Smooth muscle cell of the brain vasculature (primary cell): ENCODE data around the gene VAC14.
"Not testable (repeated sequence)": the region's sequence is repeated elsewhere in the genome, so short reads cannot be mapped to it uniquely, and the experiment has no call there.

ENCODE experiments used
- DNase-seq: peaks from one replicate; pipeline ENCODE4 v3.0.0-alpha.2; 2012; ENCODE audit warnings: low read depth, low spot score

Gene VAC14

DNA sequence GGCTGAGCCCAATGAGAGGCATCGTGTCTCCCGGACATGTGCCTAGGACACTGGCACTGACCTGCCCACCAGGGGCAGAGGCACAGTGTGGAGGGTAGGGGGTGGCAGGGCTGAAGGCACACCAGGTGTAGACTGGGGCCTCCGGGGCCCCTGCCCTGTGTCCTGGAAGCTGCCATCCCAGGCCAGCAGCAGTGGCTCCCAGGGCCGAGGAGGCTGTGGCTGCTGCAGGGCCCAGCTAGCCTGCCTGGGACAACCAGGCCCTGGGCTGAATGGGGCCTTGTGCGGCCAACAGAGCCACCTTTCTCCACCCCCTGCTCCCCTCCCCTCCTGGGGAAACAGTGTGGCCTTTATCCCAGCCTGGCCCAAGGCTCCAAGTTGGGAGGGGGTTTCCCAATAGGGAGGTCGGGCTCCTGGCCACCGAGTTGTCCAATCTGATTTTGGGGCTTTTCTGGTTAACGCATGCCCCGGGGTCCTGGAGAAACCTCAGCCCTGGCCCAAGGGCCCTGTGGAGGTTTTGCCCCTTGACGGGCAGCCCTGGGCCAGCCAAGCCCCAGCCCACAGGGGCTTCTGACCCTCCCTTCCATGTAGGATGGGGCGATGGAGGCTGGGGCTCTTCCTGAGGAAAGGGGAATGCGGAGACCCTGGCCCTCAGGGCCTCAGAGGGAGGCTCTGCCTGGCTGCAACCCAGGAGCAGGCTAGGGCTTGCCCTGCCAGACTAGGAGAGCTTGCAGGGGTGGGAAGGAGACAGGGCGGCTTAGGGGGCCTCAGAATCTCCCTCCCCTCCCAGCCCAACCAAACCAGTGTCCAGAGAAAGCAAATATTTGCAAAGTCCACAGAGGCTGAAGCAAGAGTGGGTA lies 119.3 kb downstream of the VAC14 start:
- no peak for DNase-seq

- no peak for DNase-seq
Observed at GRCh38 chr16:70680495-70681381, 120.2 kb downstream of the VAC14 start.

GRCh38 chr16:70679671-70680494 lies 121.1 kb downstream of the VAC14 start:
- DNase-seq: no peak

DNA sequence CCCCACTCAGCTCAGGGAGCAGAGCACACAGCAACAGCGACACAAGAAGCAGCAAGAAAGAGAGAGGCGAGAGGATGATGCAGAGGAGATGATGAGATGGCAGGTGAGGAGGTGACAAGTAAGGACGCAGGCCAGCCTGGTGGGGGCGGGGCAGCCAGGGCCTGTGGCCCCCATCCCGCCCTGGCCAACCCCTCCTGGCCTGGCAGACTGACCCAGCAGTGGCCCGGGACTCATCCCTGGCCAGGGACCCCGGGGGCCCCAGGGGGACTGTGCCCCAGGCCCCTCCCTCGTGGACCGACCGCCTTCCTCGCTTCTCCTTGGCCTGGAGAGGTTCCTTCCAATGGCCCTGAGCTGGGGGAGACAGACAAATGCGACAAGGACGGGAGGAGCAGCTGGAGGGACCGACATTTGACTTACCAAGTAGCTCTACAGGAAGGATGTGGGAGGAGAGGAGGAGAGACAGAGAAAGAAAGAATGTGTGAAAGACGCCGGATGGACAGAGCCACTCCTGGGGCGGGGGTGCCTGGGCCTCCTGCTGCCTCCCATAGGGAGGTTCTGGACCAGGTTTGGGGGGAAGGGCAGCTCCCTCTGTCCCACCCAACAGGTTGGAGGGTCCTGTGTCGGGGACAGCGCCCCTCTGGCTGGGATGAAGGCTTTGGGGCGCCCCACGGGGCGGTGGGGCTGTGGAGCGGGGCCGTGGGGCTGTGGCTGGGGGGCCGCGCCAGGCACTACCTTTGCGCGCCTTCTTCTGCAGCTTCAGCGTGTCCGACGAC lies 121.9 kb downstream of the VAC14 start:
- DNase-seq: no peak

DNA sequence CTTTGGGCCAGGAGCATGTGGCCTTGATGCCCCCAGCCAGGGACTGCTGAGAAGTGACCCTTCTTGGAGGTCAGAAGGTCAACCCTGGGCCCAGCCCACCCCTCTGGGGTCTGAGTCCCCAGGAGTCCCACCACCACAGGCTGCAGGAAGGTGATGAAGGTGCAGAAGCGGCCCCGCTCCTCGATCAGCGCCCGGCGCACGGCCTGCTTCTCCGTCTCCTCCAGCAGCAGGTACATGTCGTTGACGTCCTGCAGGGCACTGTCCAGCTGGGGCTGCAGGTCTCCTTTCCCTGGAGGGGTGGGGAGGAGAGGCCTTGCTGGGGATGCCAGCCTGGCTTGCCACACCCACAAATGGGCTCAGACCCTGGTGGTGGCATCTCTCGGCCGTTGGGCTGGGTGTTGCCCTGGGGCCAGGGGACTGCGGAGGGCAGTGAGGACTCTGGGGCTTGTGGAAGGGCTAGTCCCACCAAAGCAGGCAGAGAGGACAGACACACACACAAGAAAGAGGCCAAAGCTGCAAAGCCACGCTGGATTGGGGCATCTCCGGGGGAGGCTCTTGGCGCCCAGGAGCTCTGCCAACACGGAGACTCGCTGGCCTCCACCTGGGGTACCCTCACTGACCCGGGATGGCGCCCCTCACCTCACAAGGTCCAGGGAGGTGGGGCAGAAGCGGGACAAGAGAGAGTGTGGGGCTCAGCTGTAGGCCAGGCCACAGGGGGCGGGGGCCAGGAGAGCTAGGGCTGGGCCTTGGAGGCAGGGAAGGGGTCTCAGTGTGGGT lies 122.6 kb downstream of the VAC14 start:
- no peak for DNase-seq

- DNase-seq: no peak
Observed at GRCh38 chr16:70677499-70678120, 123.3 kb downstream of the VAC14 start.

DNA sequence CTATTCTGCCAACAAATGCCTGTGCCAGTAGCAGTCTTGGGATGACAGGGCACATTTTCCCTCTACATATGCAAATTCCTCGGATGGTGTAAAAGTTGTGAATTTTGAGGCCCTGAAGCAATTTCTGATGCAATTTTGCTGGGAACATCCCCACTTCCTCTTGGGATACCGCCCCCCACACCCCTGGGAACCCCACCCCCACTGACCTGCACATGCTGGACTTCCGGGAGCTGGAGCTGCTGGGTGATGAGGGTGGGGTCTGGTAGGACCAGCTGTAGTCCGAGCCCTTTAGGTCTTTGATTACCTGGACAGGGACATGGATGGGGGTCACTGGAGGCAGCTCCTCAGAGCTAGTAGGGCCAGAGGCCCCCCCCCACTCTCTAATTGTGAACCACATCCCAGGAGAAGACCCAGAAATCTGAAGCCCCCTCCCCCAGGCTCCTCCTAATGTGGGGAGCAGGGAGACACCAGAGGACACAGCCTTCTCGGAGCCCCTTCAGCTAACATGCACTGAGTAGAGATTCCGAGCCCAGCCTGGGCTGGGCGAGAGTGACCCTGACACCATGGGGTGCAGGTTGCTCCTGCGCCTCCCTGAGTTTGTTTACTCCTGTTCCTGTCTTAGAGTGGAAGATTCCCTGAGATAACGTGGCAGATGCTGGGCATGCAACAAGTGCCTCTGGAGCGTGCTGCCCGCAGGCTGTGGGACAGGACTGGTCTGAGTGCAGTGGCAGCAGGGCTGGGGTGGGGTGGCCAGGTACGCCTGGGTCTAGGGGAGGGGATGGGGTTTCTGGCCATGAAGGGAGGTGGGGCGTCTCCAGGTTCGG lies 124.1 kb downstream of the VAC14 start:
- DNase-seq: no peak

GRCh38 chr16:70675851-70676513 lies 125.0 kb downstream of the VAC14 start:
- DNase-seq: no peak

DNA sequence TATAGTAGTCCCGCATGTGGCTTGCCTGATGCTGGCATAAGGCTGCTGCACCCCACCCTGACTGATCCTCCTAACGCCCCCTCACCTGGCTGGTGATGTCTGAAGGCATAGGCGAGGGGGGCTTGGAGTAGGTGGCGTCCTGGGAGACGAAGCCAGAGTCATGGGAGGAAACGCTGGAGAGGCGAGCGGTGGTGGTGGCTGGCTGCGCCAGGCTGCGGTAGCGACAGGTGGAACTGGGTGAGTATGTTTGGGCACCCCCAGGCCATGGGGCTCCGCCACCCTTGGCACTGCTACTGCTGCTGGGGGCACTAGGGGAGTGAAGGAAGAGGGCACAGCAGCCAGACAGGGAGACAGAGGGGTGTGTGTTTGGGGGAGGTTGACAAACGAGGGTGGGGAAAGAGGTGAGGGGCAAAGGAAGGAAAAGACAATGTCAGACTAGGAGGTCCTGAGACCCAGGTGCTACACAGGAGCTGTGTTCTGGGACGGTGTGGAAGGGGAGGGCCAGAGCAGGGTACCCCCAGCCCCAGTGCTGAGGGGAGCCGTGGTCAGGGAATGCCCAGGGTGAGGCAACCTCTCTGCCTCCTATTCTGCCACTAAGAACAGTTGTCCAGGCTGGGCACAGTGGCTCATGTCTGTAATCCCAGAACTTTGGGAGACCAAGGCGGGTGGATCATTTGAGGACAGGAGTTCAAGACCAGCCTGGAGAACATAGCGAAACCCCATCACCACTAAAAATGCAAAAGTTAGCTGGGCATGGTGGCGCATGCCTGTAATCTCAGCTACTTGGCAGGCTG lies 126.5 kb downstream of the VAC14 start:
- no peak for DNase-seq

DNA sequence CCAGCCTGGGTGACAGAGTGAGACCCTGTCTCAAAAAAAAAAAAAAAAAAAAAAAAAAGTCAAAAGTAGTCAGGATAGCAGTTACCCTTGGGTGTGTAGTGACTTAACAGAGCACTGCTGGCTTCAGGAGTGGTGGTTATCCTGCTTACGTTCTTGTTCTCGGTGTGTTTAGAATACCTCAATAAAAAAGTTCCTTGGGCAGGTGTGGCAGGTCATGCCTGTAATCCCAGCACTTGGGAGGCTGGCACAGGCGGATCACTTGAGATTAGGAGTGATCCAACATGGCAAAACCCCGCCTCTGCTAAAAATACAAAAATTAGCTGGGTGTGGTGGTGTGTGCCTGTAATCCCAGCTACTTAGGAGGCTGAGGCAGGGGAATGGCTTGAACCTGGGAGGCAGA lies 130.0 kb downstream of the VAC14 start:
- DNase-seq: not testable (repeated sequence)

- no peak for DNase-seq
Observed at GRCh38 chr16:70670175-70670574, 130.8 kb downstream of the VAC14 start.

DNA sequence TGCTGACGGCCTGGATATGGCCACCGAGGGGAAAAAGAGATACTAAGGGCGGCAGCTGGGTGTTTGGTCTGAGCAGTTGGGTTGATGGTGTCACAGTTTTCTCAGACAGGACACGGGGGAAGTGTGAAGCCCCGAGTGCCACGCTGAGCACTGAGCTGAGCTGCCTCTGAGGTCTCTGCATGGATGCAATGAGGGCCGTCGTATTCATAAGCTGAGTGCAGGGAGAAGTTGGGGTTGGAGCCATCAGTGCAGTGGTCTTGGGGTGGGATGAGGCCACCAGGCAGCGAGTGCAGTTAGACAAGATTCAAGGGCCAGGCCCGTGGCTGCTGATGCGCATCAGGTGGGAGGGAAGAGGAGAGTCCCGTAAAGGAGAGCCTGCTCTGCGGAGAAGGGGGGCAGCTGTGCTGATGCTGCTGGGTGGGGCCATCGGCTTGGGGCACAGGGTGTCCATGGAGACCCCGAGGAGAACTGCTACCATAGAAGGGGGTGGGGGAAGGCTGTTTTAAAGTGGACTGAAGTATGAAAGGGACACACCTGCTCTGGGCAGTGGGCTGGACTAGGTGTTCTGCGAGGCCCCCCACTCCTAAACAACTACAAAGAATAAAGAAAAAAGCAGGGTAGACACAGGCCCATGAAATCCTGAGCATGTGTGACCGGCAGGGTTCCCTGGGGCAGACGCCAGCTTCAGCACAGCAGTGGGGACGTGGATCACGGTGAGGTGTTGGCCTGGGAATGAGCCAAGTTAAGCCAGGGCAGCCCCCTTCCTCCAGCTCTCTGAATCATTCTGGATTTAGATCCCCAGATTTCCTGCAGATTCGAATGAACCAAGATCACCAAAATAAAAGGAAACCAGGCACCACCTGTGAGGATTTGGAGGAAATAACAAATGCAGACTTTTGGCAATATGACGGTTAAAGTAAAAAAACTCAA lies 134.9 kb downstream of the VAC14 start:
- DNase-seq: no peak

DNA sequence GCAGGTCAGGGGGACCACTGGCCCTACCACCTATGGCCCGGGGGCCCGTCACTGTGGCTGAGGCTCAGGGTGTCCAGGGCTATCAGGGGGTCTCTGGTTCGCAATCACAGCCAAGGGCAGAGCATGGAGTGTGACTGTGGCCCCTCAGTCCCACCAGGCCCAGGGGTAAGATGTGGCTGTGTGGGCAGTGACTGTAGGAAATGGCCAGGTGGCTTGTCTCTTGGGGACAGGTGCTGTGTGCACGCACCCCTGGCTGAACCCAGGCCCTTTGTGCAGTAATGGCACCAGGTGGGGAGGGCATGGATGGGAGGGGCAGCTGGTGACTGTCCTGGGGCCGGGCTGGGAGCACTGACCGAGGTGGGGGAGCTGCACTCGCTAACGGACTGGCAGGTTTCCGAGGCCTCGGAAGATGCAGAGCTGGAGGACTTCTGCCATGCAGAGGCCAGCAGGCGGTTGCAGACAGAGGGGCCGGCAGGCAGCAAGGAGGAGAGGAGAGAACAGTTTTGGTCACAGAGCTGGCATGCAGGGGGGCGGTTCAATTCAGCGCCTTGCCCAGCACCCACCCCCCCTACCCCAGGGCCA lies 135.8 kb downstream of the VAC14 start:
- no peak for DNase-seq

DNA sequence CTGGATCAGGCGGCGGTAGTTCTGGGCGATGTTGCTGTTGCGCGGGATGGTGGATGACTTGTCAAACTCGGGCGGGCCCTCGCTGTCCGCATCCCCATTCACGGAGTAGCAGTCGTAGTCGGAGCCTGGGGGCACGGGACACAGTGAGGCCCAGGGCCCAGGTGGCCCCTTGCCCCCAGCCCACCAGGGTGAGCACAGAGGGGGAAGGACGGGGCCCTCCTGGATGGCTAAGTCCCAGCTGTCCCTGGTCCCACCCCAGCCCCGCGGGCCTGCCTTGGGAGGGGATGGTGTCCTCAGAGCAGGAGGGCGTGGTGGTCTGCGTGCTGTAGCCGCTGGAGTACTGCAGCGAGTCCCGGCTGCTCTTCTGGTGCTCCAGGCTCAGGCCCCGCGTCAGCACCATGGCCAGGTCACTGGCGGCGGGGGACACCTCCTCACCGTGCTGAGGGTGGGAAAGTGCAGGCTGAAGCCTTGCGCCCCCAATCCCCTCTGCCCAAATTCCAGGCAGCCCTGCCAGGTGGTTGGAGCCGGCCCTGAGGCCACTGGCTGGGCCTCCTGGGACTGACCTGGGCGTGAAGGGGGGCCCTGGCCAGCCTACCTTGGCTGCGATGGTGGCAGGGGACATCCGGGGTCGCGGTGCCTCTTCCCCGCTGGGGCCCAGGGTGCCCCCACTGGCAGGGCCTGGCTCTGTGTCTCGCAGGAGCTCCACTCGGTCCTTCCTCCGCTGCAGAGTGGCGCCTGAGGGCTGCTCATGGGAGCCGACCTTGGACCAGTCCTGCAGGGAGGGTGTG lies 136.4 kb downstream of the VAC14 start:
- no peak for DNase-seq
